D341Med (cell line): Measurements from ENCODE around the gene SLC18B1.
A peak's percentile ranks its signal among the peaks of the same experiment; 100 is the strongest.
"Not testable (repeated sequence)": the region's sequence is repeated elsewhere in the genome, so short reads cannot be mapped to it uniquely, and the experiment has no call there.

ENCODE experiments used
- DNase-seq: peaks from one replicate; pipeline ENCODE4 v3.0.0; 2012; ENCODE audit warnings: low spot score

Gene SLC18B1

GRCh38 chr6:132798869-132799538 lies 567 bp upstream of the SLC18B1 start:
- peak; percentile 76 for DNase-seq

- no peak for DNase-seq
These were observed 3.0 kb downstream of the SLC18B1 start for GRCh38 chr6:132795461-132795860.

GRCh38 chr6:132792510-132792909 lies 5.9 kb downstream of the SLC18B1 start:
- no peak for DNase-seq

GRCh38 chr6:132790450-132790849 lies 8.0 kb downstream of the SLC18B1 start:
- DNase-seq, result no peak

GRCh38 chr6:132789396-132789776 lies 9.1 kb downstream of the SLC18B1 start:
- DNase-seq, result no peak

GRCh38 chr6:132788658-132789395 lies 9.6 kb downstream of the SLC18B1 start:
- DNase-seq, result no peak

- no peak for DNase-seq
These were observed 12.5 kb downstream of the SLC18B1 start for GRCh38 chr6:132785936-132786335.

- DNase-seq, result no peak
These were observed 17.6 kb downstream of the SLC18B1 start for GRCh38 chr6:132780770-132781371.

GRCh38 chr6:132777881-132778280 lies 20.6 kb downstream of the SLC18B1 start:
- not testable (repeated sequence) for DNase-seq

GRCh38 chr6:132768051-132768517 lies 30.4 kb downstream of the SLC18B1 start:
- DNase-seq, result peak; percentile 29

GRCh38 chr6:132765560-132765959 lies 32.9 kb downstream of the SLC18B1 start:
- DNase-seq, result no peak

- no peak for DNase-seq
These were observed 34.1 kb downstream of the SLC18B1 start for GRCh38 chr6:132764370-132764769.

- no peak for DNase-seq
These were observed 35.2 kb downstream of the SLC18B1 start for GRCh38 chr6:132763269-132763668.

- DNase-seq, result no peak
These were observed 38.2 kb downstream of the SLC18B1 start for GRCh38 chr6:132760256-132760655.

- no peak for DNase-seq
These were observed 39.7 kb downstream of the SLC18B1 start for GRCh38 chr6:132758689-132759088.

- no peak for DNase-seq
These were observed 46.2 kb downstream of the SLC18B1 start for GRCh38 chr6:132752255-132752654.

GRCh38 chr6:132751828-132752227 lies 46.6 kb downstream of the SLC18B1 start:
- DNase-seq, result no peak

GRCh38 chr6:132751306-132751705 lies 47.1 kb downstream of the SLC18B1 start:
- no peak for DNase-seq

- no peak for DNase-seq
These were observed 47.8 kb downstream of the SLC18B1 start for GRCh38 chr6:132750455-132751248.

- no peak for DNase-seq
These were observed 49.3 kb downstream of the SLC18B1 start for GRCh38 chr6:132749111-132749510.

- no peak for DNase-seq
These were observed 50.0 kb downstream of the SLC18B1 start for GRCh38 chr6:132748446-132748845.

- no peak for DNase-seq
These were observed 52.4 kb downstream of the SLC18B1 start for GRCh38 chr6:132746048-132746447.
